Heart left ventricle (tissue), 16 donors: ENCODE data around the gene RBM8A. TPM values are rescaled to one million over a fixed set of nuclear protein-coding genes. Genes with fewer than 3 reads are reported as not detected.
A peak's percentile ranks its signal among the peaks of the same experiment; 100 is the strongest.

Source experiments
- ATAC-seq, 4 donors: fragments of 200-7000 bp; cut with Tn5 transposase; one replicate each; pipeline ENCODE4 v1.9.1; 2020 to 2022; ENCODE audit warnings: moderate library complexity in 4 of 4, mild to moderate bottlenecking in 3 of 4, moderate number of reproducible peaks in 1 of 4
- DNase-seq, 5 donors: peaks; one replicate each; pipeline ENCODE4 v3.0.0-alpha.2; 2020
- H3K27ac ChIP-seq, 12 donors: fragments of 200-600 bp; sonication (generic) in 4 of 12; one replicate each; pipeline versions ENCODE4 v1.5.0 to v1.8.0; 2016 to 2022; ENCODE audit warnings: mild to moderate bottlenecking in 2 of 12
- H3K27me3 ChIP-seq, 9 donors: fragments of 200-600 bp; sonication (generic) in 2 of 9; one replicate each; pipeline versions ENCODE4 v1.5.1 to v1.8.0; 2016 to 2022; ENCODE audit warnings: mild to moderate bottlenecking in 3 of 9
- H3K36me3 ChIP-seq, 9 donors: fragments of 200-600 bp; sonication (generic) in 2 of 9; one replicate each; pipeline versions ENCODE4 v1.5.0 to v1.8.0; 2018 to 2022; ENCODE audit warnings: mild to moderate bottlenecking in 2 of 9
- H3K4me1 ChIP-seq, 12 donors: fragments of 200-600 bp; sonication (generic) in 4 of 12; one replicate each; pipeline versions ENCODE4 v1.5.0 to v1.8.0; 2016 to 2022; ENCODE audit warnings: mild to moderate bottlenecking in 3 of 12
- H3K4me3 ChIP-seq, 12 donors: fragments of 200-600 bp; sonication (generic) in 4 of 12; one replicate each; pipeline versions ENCODE4 v1.5.0 to v1.8.0; 2017 to 2022; ENCODE audit warnings: mild to moderate bottlenecking in 9 of 12, moderate library complexity in 4 of 12
- H3K9me3 ChIP-seq, 12 donors: fragments of 200-600 bp; sonication (generic) in 4 of 12; one replicate each; pipeline versions ENCODE4 v1.5.0 to v1.8.0; 2016 to 2022; ENCODE audit warnings: mild to moderate bottlenecking in 1 of 12
- POLR2A ChIP-seq, 2 donors: fragments of 450-650 bp; IDR thresholded peaks; one replicate each; pipeline ENCODE4 v1.6.1; 2017; ENCODE audit warnings: antibody characterized with exemption in 2 of 2, mild to moderate bottlenecking in 2 of 2, moderate library complexity in 2 of 2
- WGBS, 4 donors: extraction: QIAGEN DNeasy Blood & Tissue Kit in 2 of 4; methylation state at CpG; one replicate each; pipeline versions ENCODE4 v1.1.5 to v1.1.7; 2013 to 2018; 5-methylcytosine and 5-hydroxymethylcytosine counted together
- intact Hi-C, 10 donors: fragments of 100-400 bp; cut with DNase I; formaldehyde crosslinking; loops; one replicate each; pipeline versions ENCODE4 v1.11.1 to v1.14.2; 2022
- polyA plus RNA-seq, 2 donors: library from polyadenylated mRNA; stranded (reverse); fragments of 200-250 nt; gene quantifications; one replicate each; pipeline ENCODE4 v1.2.3, GENCODE V29; 2013
- total RNA-seq, 9 donors: library from RNA; depleted of rRNA in 2 of 9; stranded (reverse); fragments of >200 nt in 2 of 9; fragmentation: NEBNext Ultra II Directional in 3 of 9; extraction: Animal tissue kit (Norgen Biotek cat#: 25700) in 3 of 9; gene quantifications; one replicate each; pipeline versions ENCODE4 v1.1.0 to v1.2.4, GENCODE V29; 2016 to 2023
- TF ChIP-seq, protein P1 (sequence below), 12 donors: fragments of 200-600 bp; sonication (generic) in 4 of 12; IDR thresholded peaks; one replicate each; pipeline versions ENCODE4 v1.5.0 to v1.8.0; 2018 to 2022; ENCODE audit warnings: antibody characterized with exemption in 12 of 12, mild to moderate bottlenecking in 5 of 12
- donor health status: ischemic (EF 13 %, LVEDD 7.1; RV severe dilation, severe dysfunction).
- donor health status: healthy with polysubstance abuse.
- donor health status: DM: no; HTN: yes; CAD: no.
- donor health status: DM: no; HTN: no; CAD: no.
- donor health status: ischemic (EF 25% LVEDD 6.9; RV normal size, moderate dysfunction).
- donor health status: ischemic (EF 25% LVEDD 5.7; RV mildly dilated, moderate dysfunction).
- donor health status: healthy.
- donor health status: DM: yes; HTN: yes; CAD: no.
- donor health status: ischemic (EF 35%, LVEDD 5.7; RV mildly dilated, moderate dysfunction).
- donor health status: nonischemic (EF 11% LVEDD 7.7; RV severe dilation, severe dysfunction).
- donor health status: DM: yes; HTN: yes; CAD: no.
- donor health status: PGD.
- donor health status: ischemic (EF 29% LVEDD 5.4; RV normal size, mild dysfunction).
- donor health status: nonischemic (EF 23%, LVEDD 6.1; RV moderate dilation, normal function).

Gene RBM8A
- total and polyA plus RNA-seq, 11 donors: 57.9 to 186 (median 75.7) TPM

GRCh38 chr1:145874646-145875045 is 52.6 kb downstream of the RBM8A start:
- Histone ChIP-seq H3K4me1 (peaks cover 0 to 29% (median 7%) of the 10 kb centered on the region in 12 donors), H3K4me3 (no peak overlapping the region), H3K27me3 (no peaks in the 10 kb centered on the region), H3K36me3 (no peaks in the 10 kb centered on the region), H3K9me3 (no peaks in the 10 kb centered on the region), H3K27ac (no peak overlapping the region)
- TF ChIP-seq, protein P1, sequence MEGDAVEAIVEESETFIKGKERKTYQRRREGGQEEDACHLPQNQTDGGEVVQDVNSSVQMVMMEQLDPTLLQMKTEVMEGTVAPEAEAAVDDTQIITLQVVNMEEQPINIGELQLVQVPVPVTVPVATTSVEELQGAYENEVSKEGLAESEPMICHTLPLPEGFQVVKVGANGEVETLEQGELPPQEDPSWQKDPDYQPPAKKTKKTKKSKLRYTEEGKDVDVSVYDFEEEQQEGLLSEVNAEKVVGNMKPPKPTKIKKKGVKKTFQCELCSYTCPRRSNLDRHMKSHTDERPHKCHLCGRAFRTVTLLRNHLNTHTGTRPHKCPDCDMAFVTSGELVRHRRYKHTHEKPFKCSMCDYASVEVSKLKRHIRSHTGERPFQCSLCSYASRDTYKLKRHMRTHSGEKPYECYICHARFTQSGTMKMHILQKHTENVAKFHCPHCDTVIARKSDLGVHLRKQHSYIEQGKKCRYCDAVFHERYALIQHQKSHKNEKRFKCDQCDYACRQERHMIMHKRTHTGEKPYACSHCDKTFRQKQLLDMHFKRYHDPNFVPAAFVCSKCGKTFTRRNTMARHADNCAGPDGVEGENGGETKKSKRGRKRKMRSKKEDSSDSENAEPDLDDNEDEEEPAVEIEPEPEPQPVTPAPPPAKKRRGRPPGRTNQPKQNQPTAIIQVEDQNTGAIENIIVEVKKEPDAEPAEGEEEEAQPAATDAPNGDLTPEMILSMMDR (IDR thresholded peaks at IDR 0.05): no peak
- no peak for TF ChIP-seq POLR2A (IDR thresholded peaks at IDR 0.05)
- 95 to 98% (median 95%) methylated on average over 12 of the region's 12 CpGs for WGBS, 4 donors
- DNase-seq: no peak
- ATAC-seq: no peak
- intact Hi-C loops: no loop called here

DNA sequence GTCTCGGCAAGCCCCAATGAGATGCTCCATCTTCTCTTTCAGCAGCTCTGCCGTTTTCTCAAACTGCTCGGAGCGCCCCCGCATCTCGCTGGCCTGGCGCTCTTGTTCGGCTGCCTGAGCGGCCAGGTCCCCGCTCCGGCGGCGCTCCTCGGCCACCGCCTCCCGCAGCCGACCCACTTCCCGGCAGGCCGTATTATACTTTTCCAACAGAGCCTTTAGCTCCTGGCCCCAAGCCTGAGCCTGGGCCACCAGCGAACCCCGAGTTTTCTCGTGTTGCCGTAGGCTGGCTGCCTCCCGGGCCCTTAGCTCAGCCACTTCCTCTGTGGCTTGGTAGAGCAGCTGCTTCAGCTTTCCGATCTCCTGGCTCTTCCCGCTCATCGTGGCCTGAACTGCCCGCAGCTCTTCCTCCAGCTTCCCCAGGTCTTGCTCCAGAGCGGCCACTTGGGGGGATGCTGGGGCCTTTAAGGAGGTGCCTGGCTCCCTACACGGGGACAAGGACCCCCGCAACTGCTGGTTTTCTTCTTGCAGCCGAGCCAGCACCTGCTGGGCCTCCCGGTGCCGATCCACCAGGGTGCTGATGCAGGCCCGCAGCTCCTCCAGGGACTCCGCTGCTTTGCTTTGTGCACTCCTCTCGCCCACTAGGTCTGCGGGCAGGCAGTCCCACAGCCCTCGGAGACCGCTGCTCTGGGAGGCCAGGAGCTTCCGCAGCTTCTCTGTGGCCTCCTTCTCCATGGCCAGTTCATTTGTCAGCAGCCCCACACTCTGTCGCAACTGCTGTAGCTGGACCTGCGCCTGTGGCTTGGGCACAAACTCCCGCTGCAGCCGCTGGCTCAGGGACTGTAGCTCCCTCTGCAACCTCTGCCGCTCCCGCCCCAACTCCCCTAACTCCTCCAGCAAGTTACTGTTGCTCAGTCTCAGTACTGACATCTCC is 55.0 kb downstream of the RBM8A start:
- Histone ChIP-seq H3K4me1 (peaks cover 0 to 29% (median 7%) of the 10 kb centered on the region in 12 donors), H3K4me3 (peak overlapping the region in 11 of 12 donors; percentile 7 to 64 (median 56)), H3K36me3 (peaks cover 0 to 8% (median 0%) of the 10 kb centered on the region in 9 donors), H3K27me3 (no peaks in the 10 kb centered on the region), H3K27ac (peak overlapping the region; percentile 20 to 88 (median 72)), H3K9me3 (no peaks in the 10 kb centered on the region)
- intact Hi-C loops: no loop called here
- no peak for TF ChIP-seq POLR2A (IDR thresholded peaks at IDR 0.05)
- TF ChIP-seq, protein P1 (IDR thresholded peaks at IDR 0.05): no peak
- WGBS, 4 donors: 28 to 34% (median 32%) methylated on average over 41 to 47 of the region's 47 CpGs
- peak; percentile 62 to 82 (median 79) for ATAC-seq
- peak; percentile 32 to 79 (median 45) for DNase-seq

Other genes with a start within 250 kb of the RBM8A start
- gene PDZK1, start 220.1 kb downstream of the RBM8A start, total RNA-seq: under 1 TPM in 3 of 9 donors, not detected in 6; 0.20 to 0.25 (median 0.20) TPM
- under 1 TPM; 0.07 to 0.57 TPM for gene PDZK1, start 220.1 kb downstream of the RBM8A start, polyA plus RNA-seq
- gene CD160, start 208.0 kb downstream of the RBM8A start, total RNA-seq: under 1 TPM in 2 of 9 donors, not detected in 7; 0.64 to 0.79 TPM
- gene CD160, start 208.0 kb downstream of the RBM8A start, polyA plus RNA-seq: not detected
- 10 to 100 TPM; 41.4 to 76.5 (median 52.0) TPM for gene RNF115, start 103.4 kb downstream of the RBM8A start, total RNA-seq
- 10 to 100 TPM; 20.5 to 29.4 TPM for gene RNF115, start 103.4 kb downstream of the RBM8A start, polyA plus RNA-seq
- 10 to 100 TPM; 12.5 to 22.4 (median 15.1) TPM for gene POLR3C, start 103.3 kb downstream of the RBM8A start, total RNA-seq
- 10 to 100 TPM in 1 of 2 donors, 1 to 10 TPM in 1; 5.9 to 14.8 TPM for gene POLR3C, start 103.3 kb downstream of the RBM8A start, polyA plus RNA-seq
- 10 to 100 TPM in 1 of 9 donors, 1 to 10 TPM in 8; 1.7 to 10.9 (median 4.3) TPM for gene NUDT17, start 81.9 kb downstream of the RBM8A start, total RNA-seq
- 1 to 10 TPM in 1 of 2 donors, under 1 TPM in 1; 0.71 to 3.4 TPM for gene NUDT17, start 81.9 kb downstream of the RBM8A start, polyA plus RNA-seq
- gene PIAS3, start 68.4 kb downstream of the RBM8A start, total RNA-seq: 10 to 100 TPM; 14.2 to 25.8 (median 15.6) TPM
- gene PIAS3, start 68.4 kb downstream of the RBM8A start, polyA plus RNA-seq: 10 to 100 TPM; 14.2 to 31.0 TPM
- 1 to 10 TPM in 2 of 9 donors, under 1 TPM in 7; 0.29 to 1.4 (median 0.51) TPM for gene ANKRD35, start 41.6 kb downstream of the RBM8A start, total RNA-seq
- gene ANKRD35, start 41.6 kb downstream of the RBM8A start, polyA plus RNA-seq: 1 to 10 TPM in 1 of 2 donors, under 1 TPM in 1; 0.50 to 1.5 TPM
- gene ITGA10, start 17.4 kb downstream of the RBM8A start, total RNA-seq: 1 to 10 TPM in 7 of 9 donors, under 1 TPM in 2; 0.81 to 5.4 (median 1.3) TPM
- 1 to 10 TPM; 2.4 to 2.6 TPM for gene ITGA10, start 17.4 kb downstream of the RBM8A start, polyA plus RNA-seq
- 10 to 100 TPM; 17.7 to 27.5 (median 24.5) TPM for gene PEX11B, start 8.8 kb downstream of the RBM8A start, total RNA-seq
- gene PEX11B, start 8.8 kb downstream of the RBM8A start, polyA plus RNA-seq: 10 to 100 TPM; 19.6 to 29.8 TPM
- 10 to 100 TPM; 21.7 to 31.5 (median 26.4) TPM for gene LIX1L, start 30.5 kb upstream of the RBM8A start, total RNA-seq
- gene LIX1L, start 30.5 kb upstream of the RBM8A start, polyA plus RNA-seq: 10 to 100 TPM in 1 of 2 donors, 1 to 10 TPM in 1; 7.0 to 13.4 TPM
- 1 to 10 TPM; 1.0 to 3.5 (median 1.7) TPM for gene ANKRD34A, start 37.1 kb upstream of the RBM8A start, total RNA-seq
- 1 to 10 TPM in 1 of 2 donors, under 1 TPM in 1; 0.65 to 1.9 TPM for gene ANKRD34A, start 37.1 kb upstream of the RBM8A start, polyA plus RNA-seq
- 10 to 100 TPM; 30.2 to 45.7 (median 36.0) TPM for gene POLR3GL, start 37.2 kb upstream of the RBM8A start, total RNA-seq
- gene POLR3GL, start 37.2 kb upstream of the RBM8A start, polyA plus RNA-seq: 10 to 100 TPM; 45.8 to 69.4 TPM
- gene TXNIP, start 69.1 kb upstream of the RBM8A start, total RNA-seq: 1,000 to 10,000 TPM in 4 of 9 donors, 100 to 1,000 TPM in 5; 489 to 1,925 (median 1,000) TPM
- gene TXNIP, start 69.1 kb upstream of the RBM8A start, polyA plus RNA-seq: 100 to 1,000 TPM; 222 to 597 TPM
- gene HJV, start 94.3 kb upstream of the RBM8A start, total RNA-seq: 100 to 1,000 TPM in 3 of 9 donors, 10 to 100 TPM in 6; 21.8 to 125 (median 79.5) TPM
- gene HJV, start 94.3 kb upstream of the RBM8A start, polyA plus RNA-seq: 10 to 100 TPM in 1 of 2 donors, under 1 TPM in 1; 0.62 to 37.7 TPM
- gene NBPF10, start 217.3 kb upstream of the RBM8A start, total RNA-seq: 1 to 10 TPM in 4 of 9 donors, under 1 TPM in 5; 0.28 to 2.8 (median 0.96) TPM
- under 1 TPM; 0.19 to 0.47 TPM for gene NBPF10, start 217.3 kb upstream of the RBM8A start, polyA plus RNA-seq